Upper lobe of left lung (tissue), 6 donors: ENCODE results near the gene DPP6. TPM values are rescaled to one million over a fixed set of nuclear protein-coding genes. Genes with fewer than 3 reads are reported as not detected.

Experiments
- ATAC-seq, 2 donors: fragments of 200-7000 bp; cut with Tn5 transposase; one replicate each; pipeline ENCODE4 v1.9.1; 2022; ENCODE audit warnings: mild to moderate bottlenecking in 2 of 2, moderate library complexity in 2 of 2; ENCODE audit not compliant: low FRiP score in 2 of 2
- DNase-seq, 2 donors: peaks; one replicate each; pipeline ENCODE4 v3.0.0-alpha.2; 2019 to 2020
- H3K27ac ChIP-seq, 4 donors: fragments of 200-600 bp; sonication (generic); one replicate each; pipeline ENCODE4 v1.5.1; 2016 to 2019
- H3K27me3 ChIP-seq, 4 donors: fragments of 200-600 bp; sonication (generic); one replicate each; pipeline ENCODE4 v1.5.1; 2017 to 2019
- H3K36me3 ChIP-seq, 4 donors: fragments of 200-600 bp; sonication (generic); one replicate each; pipeline ENCODE4 v1.5.1; 2016 to 2019
- H3K4me1 ChIP-seq, 4 donors: fragments of 200-600 bp; sonication (generic); one replicate each; pipeline ENCODE4 v1.5.1; 2018 to 2019
- H3K4me3 ChIP-seq, 4 donors: fragments of 200-600 bp; sonication (generic); one replicate each; pipeline ENCODE4 v1.5.1; 2017 to 2019; ENCODE audit warnings: mild to moderate bottlenecking in 2 of 4, moderate library complexity in 1 of 4
- H3K9me3 ChIP-seq, 4 donors: fragments of 200-600 bp; sonication (generic); one replicate each; pipeline ENCODE4 v1.5.1; 2018 to 2019
- EP300 ChIP-seq, 4 donors: sonication (generic); formaldehyde crosslinking; IDR thresholded peaks; one replicate each; pipeline ENCODE4 v1.5.1; 2017; ENCODE audit warnings: antibody characterized with exemption in 4 of 4, control low read depth in 2 of 4
- POLR2A ChIP-seq, 4 donors: fragments of 450-650 bp; IDR thresholded peaks; one replicate each; pipeline ENCODE4 v1.5.1; 2016 to 2017; ENCODE audit warnings: antibody characterized with exemption in 4 of 4, mild to moderate bottlenecking in 2 of 4
- POLR2AphosphoS5 ChIP-seq, 2 donors: sonication (generic); formaldehyde crosslinking; IDR thresholded peaks; one replicate each; pipeline ENCODE4 v1.5.1; 2017; ENCODE audit warnings: antibody characterized with exemption in 2 of 2
- WGBS, 2 donors: methylation state at CpG; one replicate each; pipeline ENCODE4 v1.1.5; 2017 to 2018; 5-methylcytosine and 5-hydroxymethylcytosine counted together
- total RNA-seq, 6 donors: library from RNA; depleted of rRNA in 4 of 6; stranded (reverse); fragments of >200 nt in 4 of 6; gene quantifications; one replicate each; pipeline versions ENCODE4 v1.1.0 to v1.2.1, GENCODE V29; 2016 to 2021
- TF ChIP-seq, protein P1 (sequence below), 6 experiments: fragments of 450-650 bp in 4 of 6; fragments of 200-600 bp in 2 of 6; sonication (generic) in 2 of 6; IDR thresholded peaks; one replicate each; pipeline ENCODE4 v1.5.1; 2016 to 2019; ENCODE audit warnings: antibody characterized with exemption in 6 of 6
- donor health status: DM: no; HTN: no; CAD: no; lungs with moderate emphysema.
- donor health status: DM: no; HTN: yes; CAD: no; lungs with severe emphysema.

The DPP6 gene
- total RNA-seq, 6 donors from 2014 or later = 0.49 to 3.1 (median 0.86) TPM; not detected in 2

DNA sequence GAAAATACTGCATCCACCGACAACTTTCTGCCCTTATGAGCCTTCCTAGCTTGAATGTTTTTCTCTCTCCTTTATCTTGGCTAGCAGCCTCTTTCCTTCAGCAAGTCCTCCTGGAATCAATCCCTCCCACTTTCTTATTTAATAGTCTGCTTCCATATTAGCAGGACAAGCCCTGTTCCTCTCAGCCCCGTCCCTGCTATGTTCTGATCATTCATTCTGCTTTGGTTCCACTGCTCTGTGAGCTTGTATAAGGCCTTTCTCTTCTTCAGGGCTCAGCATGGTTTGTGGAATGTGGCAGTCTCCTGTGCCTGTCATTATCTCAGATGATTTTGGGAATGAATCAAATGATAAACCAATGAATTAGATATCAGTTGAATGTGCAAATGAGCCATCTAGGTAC, 420.1 kb downstream of the DPP6 start:
- Histone ChIP-seq H3K36me3 (no peaks in the 10 kb centered on the region), H3K27me3 (no peaks in the 10 kb centered on the region), H3K4me1 (no peaks in the 10 kb centered on the region), H3K9me3 (no peaks in the 10 kb centered on the region), H3K4me3 (no peak overlapping the region), H3K27ac (no peak overlapping the region)
- DNase-seq = no peak
- ATAC-seq = no peak
- TF ChIP-seq POLR2A (IDR thresholded peaks at IDR 0.05) = no peak
- TF ChIP-seq, protein P1, sequence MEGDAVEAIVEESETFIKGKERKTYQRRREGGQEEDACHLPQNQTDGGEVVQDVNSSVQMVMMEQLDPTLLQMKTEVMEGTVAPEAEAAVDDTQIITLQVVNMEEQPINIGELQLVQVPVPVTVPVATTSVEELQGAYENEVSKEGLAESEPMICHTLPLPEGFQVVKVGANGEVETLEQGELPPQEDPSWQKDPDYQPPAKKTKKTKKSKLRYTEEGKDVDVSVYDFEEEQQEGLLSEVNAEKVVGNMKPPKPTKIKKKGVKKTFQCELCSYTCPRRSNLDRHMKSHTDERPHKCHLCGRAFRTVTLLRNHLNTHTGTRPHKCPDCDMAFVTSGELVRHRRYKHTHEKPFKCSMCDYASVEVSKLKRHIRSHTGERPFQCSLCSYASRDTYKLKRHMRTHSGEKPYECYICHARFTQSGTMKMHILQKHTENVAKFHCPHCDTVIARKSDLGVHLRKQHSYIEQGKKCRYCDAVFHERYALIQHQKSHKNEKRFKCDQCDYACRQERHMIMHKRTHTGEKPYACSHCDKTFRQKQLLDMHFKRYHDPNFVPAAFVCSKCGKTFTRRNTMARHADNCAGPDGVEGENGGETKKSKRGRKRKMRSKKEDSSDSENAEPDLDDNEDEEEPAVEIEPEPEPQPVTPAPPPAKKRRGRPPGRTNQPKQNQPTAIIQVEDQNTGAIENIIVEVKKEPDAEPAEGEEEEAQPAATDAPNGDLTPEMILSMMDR (IDR thresholded peaks at IDR 0.05) = no peak
- TF ChIP-seq POLR2AphosphoS5 (IDR thresholded peaks at IDR 0.05) = no peak
- no peak for TF ChIP-seq EP300 (IDR thresholded peaks at IDR 0.05)
- 48 to 56% methylated on average over 2 of the region's 2 CpGs for WGBS, 2 donors

DNA sequence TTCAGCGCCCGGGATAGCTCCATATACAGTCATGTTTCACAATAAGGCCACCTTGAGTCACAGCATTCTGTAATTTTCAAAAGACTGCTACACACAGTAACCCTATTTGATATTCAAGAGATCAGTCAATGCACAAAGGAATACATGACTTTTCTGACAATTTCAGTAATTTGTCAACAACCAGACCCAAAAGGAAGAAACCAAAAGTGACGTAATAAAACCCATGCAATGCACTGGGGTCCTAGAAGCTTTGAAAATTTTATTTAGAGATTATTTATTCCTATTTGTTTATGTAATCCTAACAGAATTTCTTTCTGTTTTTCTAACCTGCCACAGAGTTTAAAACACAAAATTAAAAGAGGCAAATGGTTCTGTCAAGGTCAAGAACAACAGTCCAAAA, 421.2 kb downstream of the DPP6 start:
- 93 to 94% methylated on average over 3 of the region's 3 CpGs for WGBS, 2 donors
- H3K4me1 ChIP-seq = no peaks in the 10 kb centered on the region
- ATAC-seq (no peak), DNase-seq (no peak)
- no peaks in the 10 kb centered on the region for H3K27me3 ChIP-seq
- TF ChIP-seq EP300 (IDR thresholded peaks at IDR 0.05) (no peak), POLR2AphosphoS5 (IDR thresholded peaks at IDR 0.05) (no peak), POLR2A (IDR thresholded peaks at IDR 0.05) (no peak)
- TF ChIP-seq, protein P1 (IDR thresholded peaks at IDR 0.05) = no peak
- no peaks in the 10 kb centered on the region for H3K36me3 ChIP-seq
- H3K27ac ChIP-seq = no peak overlapping the region
- H3K4me3 ChIP-seq = no peak overlapping the region
- no peaks in the 10 kb centered on the region for H3K9me3 ChIP-seq

DNA sequence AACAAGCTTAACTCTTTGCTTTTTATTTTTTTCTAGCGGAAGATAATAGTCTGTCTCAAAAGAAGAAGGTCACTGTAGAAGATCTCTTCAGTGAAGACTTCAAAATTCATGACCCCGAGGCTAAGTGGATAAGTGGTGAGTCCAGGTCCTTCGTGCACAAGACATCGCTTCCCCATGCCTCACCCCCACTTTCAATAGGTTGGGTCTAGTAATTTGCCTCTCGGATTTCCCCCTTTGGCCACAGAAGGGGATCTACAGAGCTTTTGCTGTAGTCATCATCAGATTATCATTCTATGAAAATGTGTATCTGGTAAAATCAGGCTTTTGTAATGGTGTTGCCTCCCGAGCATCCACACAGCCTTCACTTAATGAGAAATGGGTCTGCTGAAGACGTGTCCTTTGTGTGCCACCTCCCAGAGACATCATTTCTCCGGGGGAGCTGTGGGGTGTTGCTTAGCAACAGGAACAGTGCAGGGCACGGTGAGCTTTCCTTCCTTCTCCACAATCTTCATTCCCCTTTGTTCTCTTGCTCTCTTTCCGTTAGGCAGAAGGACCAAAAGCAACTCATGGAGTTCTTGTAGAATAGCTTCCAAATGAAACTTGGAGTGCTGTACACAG, 422.8 kb downstream of the DPP6 start:
- TF ChIP-seq POLR2AphosphoS5 (IDR thresholded peaks at IDR 0.05) (no peak), EP300 (IDR thresholded peaks at IDR 0.05) (no peak)
- TF ChIP-seq, protein P1 (IDR thresholded peaks at IDR 0.05) = no peak
- H3K9me3 ChIP-seq = no peaks in the 10 kb centered on the region
- 58 to 65% methylated on average over 10 of the region's 10 CpGs for WGBS, 2 donors
- no peak overlapping the region for H3K27ac ChIP-seq
- no peaks in the 10 kb centered on the region for H3K27me3 ChIP-seq
- DNase-seq (no peak), ATAC-seq (no peak)
- H3K4me3 ChIP-seq = no peak overlapping the region
- no peaks in the 10 kb centered on the region for H3K36me3 ChIP-seq
- no peaks in the 10 kb centered on the region for H3K4me1 ChIP-seq

DNA sequence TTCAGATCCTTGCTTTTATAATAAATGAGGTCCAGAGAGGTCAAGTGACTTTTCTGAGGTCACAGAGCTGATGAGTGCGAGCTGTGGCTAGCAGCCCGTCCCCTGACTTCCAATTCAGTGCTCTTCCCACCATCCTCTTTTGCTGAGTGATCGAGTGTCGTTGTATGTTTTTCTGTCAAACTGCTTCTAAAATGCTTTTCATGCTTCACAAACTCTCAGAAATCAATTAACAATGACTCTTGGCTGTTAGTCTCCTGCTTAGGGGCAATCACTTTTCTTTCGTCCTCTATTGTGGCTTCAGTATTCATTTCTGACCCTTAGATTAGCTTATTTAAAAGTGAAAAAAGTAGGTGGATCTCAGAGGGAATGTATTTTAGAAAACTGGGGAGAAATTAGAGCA, 423.7 kb downstream of the DPP6 start:
- WGBS, 2 donors = 46 to 68% methylated on average over 5 of the region's 5 CpGs
- ATAC-seq (no peak), DNase-seq (no peak)
- H3K27ac ChIP-seq = no peak overlapping the region
- H3K36me3 ChIP-seq = no peaks in the 10 kb centered on the region
- H3K9me3 ChIP-seq = no peaks in the 10 kb centered on the region
- no peak for TF ChIP-seq EP300 (IDR thresholded peaks at IDR 0.05)
- TF ChIP-seq, protein P1 (IDR thresholded peaks at IDR 0.05) = no peak
- TF ChIP-seq POLR2AphosphoS5 (IDR thresholded peaks at IDR 0.05) = no peak
- TF ChIP-seq POLR2A (IDR thresholded peaks at IDR 0.05) = no peak
- H3K27me3 ChIP-seq = no peaks in the 10 kb centered on the region
- no peak overlapping the region for H3K4me3 ChIP-seq
- H3K4me1 ChIP-seq = no peaks in the 10 kb centered on the region

DNA sequence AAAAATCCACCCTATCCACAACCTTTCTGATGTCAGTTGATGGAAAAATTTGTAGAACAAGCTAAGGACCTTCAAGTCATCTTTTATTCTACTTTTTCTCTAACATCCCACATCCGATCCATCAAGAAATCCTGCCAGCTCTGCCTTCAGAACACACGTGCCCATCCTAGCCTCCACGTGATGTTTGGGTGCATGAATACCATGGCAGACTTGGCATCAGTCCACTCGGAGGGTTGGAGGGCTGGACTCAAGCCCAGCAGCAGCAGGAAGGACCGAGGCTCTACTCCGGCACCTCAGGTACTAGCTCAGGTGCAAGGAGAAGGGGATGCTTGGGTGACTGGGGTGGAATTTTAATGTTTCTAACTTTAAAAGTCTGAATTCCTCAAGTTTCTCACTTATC, 428.6 kb downstream of the DPP6 start:
- TF ChIP-seq POLR2AphosphoS5 (IDR thresholded peaks at IDR 0.05) (no peak), EP300 (IDR thresholded peaks at IDR 0.05) (no peak), POLR2A (IDR thresholded peaks at IDR 0.05) (no peak)
- TF ChIP-seq, protein P1 (IDR thresholded peaks at IDR 0.05) = no peak
- Histone ChIP-seq H3K9me3 (no peaks in the 10 kb centered on the region), H3K27me3 (no peaks in the 10 kb centered on the region), H3K27ac (no peak overlapping the region), H3K36me3 (no peaks in the 10 kb centered on the region), H3K4me1 (no peaks in the 10 kb centered on the region), H3K4me3 (no peak overlapping the region)
- DNase-seq (no peak), ATAC-seq (no peak)
- WGBS, 2 donors = 61 to 81% methylated on average over 6 of the region's 6 CpGs
